PC-9 (cell line): ENCODE measurements around the gene KRIT1. TPM values are rescaled to one million over a fixed set of nuclear protein-coding genes. Genes with fewer than 3 reads are reported as not detected.

Experiments
- BruUV-seq: library from RNA; stranded (reverse); fragments of 400-500 nt; replicated peaks from 2 replicates; lab custom pipeline; 2021; lab: Mats Ljungman, UMichigan
- CTCF ChIA-PET: fragments of 300-600 bp; sonication (Branson Sonifier 250); formaldehyde crosslinking; loops from one replicate; lab custom pipeline; 2022; ENCODE audit warnings: antibody characterized with exemption; lab: Charles Lee
- POLR2A ChIA-PET: fragments of 300-600 bp; sonication (Branson Sonifier 250); formaldehyde crosslinking; loops from one replicate; lab custom pipeline; 2022; ENCODE audit warnings: antibody characterized with exemption; ENCODE audit not compliant: unreplicated experiment; lab: Charles Lee
- DNase-seq, 2 experiments: peaks; one replicate each; pipeline versions ENCODE4 v3.0.0 to v3.0.0-alpha.2; 2015 to 2022; ENCODE audit warnings: mixed read lengths in 1 of 2
- H2AFZ ChIP-seq: fragments of 200-600 bp; sonication (generic); 2 replicates; pipeline ENCODE4 v1.8.1; 2017; ENCODE audit warnings: antibody characterized with exemption
- H3F3A ChIP-seq: fragments of 200-600 bp; sonication (generic); 2 replicates; pipeline ENCODE4 v1.8.1; 2017; ENCODE audit warnings: antibody characterized with exemption, mild to moderate bottlenecking, low read depth; ENCODE audit not compliant: insufficient read depth
- H3K27ac ChIP-seq: fragments of 200-600 bp; sonication (generic); 2 replicates; pipeline ENCODE4 v1.6.1; 2016; ENCODE audit warnings: mixed run types
- H3K27me3 ChIP-seq: fragments of 200-600 bp; sonication (generic); 2 replicates; pipeline ENCODE4 v1.6.1; 2016; ENCODE audit warnings: low read depth, mixed run types; ENCODE audit not compliant: insufficient read depth
- H3K36me3 ChIP-seq: fragments of 200-600 bp; sonication (generic); 2 replicates; pipeline ENCODE4 v1.6.1; 2016; ENCODE audit warnings: low read depth, mixed run types
- H3K4me1 ChIP-seq: fragments of 200-600 bp; sonication (generic); replicated peaks from 2 replicates; pipeline ENCODE4 v1.6.1; 2016; ENCODE audit warnings: mixed run types; ENCODE audit not compliant: insufficient read depth
- H3K4me2 ChIP-seq: fragments of 200-600 bp; sonication (generic); 2 replicates; pipeline ENCODE4 v1.6.1; 2017; ENCODE audit warnings: mixed run types
- H3K4me3 ChIP-seq: fragments of 200-600 bp; sonication (generic); 2 replicates; pipeline ENCODE4 v1.6.1; 2016; ENCODE audit warnings: mixed run types
- H3K79me2 ChIP-seq: fragments of 200-600 bp; sonication (generic); 2 replicates; pipeline ENCODE4 v1.6.1; 2017; ENCODE audit warnings: low read depth, mixed run types
- H3K9me2 ChIP-seq: fragments of 200-600 bp; sonication (generic); 2 replicates; pipeline ENCODE4 v1.8.1; 2017; ENCODE audit warnings: mild to moderate bottlenecking; ENCODE audit not compliant: insufficient read depth
- H3K9me3 ChIP-seq: fragments of 200-600 bp; sonication (generic); 2 replicates; pipeline ENCODE4 v1.8.1; 2016; ENCODE audit warnings: low read depth; ENCODE audit not compliant: insufficient read depth
- H4K20me1 ChIP-seq: fragments of 200-600 bp; sonication (generic); 2 replicates; pipeline ENCODE4 v1.8.1; 2017; ENCODE audit not compliant: insufficient read depth
- EZH2 ChIP-seq: fragments of 200-600 bp; sonication (generic); IDR thresholded peaks from 2 replicates; pipeline ENCODE4 v1.8.0; 2017; ENCODE audit warnings: antibody characterized with exemption, low read depth
- intact Hi-C: fragments of 100-400 bp; cut with micrococcal nuclease; formaldehyde crosslinking; loops from one replicate; pipeline ENCODE4 v1.10.0; 2022; ENCODE audit not compliant: unreplicated experiment
- total RNA-seq: library from RNA; stranded (reverse); gene quantifications from 2 replicates; pipeline ENCODE4 v1.2.3, GENCODE V29; 2021
- TF ChIP-seq, protein P1 (sequence below): fragments of 200-600 bp; sonication (generic); conservative IDR thresholded peaks from 2 replicates; pipeline ENCODE4 v1.6.1; 2017; ENCODE audit warnings: mixed run types, antibody characterized with exemption, mild to moderate bottlenecking, moderate library complexity

Gene KRIT1
- total RNA-seq, 1 experiment from 2014 or later: 52.6 TPM

DNA sequence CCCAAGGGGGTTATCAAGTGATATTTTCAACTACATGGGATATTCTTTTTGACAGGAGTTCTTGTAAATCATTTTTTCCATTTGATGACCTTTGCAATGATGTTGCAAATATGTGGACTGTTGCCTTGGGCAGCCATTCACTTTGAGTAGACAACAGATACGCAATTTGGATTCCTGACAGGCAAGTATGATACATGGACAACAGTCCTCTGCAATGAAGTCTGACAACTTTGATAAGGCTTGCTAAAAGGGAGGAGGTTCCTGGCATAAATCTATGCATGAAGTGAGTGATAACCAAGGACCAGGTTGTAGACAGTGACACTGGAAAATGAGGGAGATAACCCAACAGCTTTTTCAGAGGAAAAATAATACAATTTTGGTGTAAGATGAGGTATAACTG is 84.4 kb downstream of the KRIT1 start:
- BruUV-seq: no TSS peak
- ChIA-PET POLR2A (interaction anchor here (0.6 kb wide), 1 partner anchor 485 kb away, joined by 3 read pairs; no protein-coding TSS in a partner anchor), CTCF (no interaction called here)
- H3K4me1 ChIP-seq: no peaks in the 10 kb centered on the region
- H3K36me3 ChIP-seq: no peaks in the 10 kb centered on the region
- DNase-seq: no peak
- no peak overlapping the region for H3K27ac ChIP-seq
- no peaks in the 10 kb centered on the region for H3K9me3 ChIP-seq
- no peak overlapping the region for H2AFZ ChIP-seq
- TF ChIP-seq, protein P1, sequence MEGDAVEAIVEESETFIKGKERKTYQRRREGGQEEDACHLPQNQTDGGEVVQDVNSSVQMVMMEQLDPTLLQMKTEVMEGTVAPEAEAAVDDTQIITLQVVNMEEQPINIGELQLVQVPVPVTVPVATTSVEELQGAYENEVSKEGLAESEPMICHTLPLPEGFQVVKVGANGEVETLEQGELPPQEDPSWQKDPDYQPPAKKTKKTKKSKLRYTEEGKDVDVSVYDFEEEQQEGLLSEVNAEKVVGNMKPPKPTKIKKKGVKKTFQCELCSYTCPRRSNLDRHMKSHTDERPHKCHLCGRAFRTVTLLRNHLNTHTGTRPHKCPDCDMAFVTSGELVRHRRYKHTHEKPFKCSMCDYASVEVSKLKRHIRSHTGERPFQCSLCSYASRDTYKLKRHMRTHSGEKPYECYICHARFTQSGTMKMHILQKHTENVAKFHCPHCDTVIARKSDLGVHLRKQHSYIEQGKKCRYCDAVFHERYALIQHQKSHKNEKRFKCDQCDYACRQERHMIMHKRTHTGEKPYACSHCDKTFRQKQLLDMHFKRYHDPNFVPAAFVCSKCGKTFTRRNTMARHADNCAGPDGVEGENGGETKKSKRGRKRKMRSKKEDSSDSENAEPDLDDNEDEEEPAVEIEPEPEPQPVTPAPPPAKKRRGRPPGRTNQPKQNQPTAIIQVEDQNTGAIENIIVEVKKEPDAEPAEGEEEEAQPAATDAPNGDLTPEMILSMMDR: no peak
- no peak for TF ChIP-seq EZH2
- no peak overlapping the region for H3K4me3 ChIP-seq
- no peaks in the 10 kb centered on the region for H3K9me2 ChIP-seq
- no peaks in the 10 kb centered on the region for H4K20me1 ChIP-seq
- no peaks in the 10 kb centered on the region for H3K27me3 ChIP-seq
- no peak overlapping the region for H3K4me2 ChIP-seq
- intact Hi-C loops: no loop called here
- H3F3A ChIP-seq: no peaks in the 10 kb centered on the region
- H3K79me2 ChIP-seq: no peaks in the 10 kb centered on the region

GRCh38 chr7:92158660-92159575 is 86.8 kb downstream of the KRIT1 start:
- Histone ChIP-seq H3K36me3 (no peaks in the 10 kb centered on the region), H4K20me1 (no peaks in the 10 kb centered on the region), H2AFZ (no peak overlapping the region), H3F3A (no peaks in the 10 kb centered on the region), H3K27ac (no peak overlapping the region), H3K27me3 (no peaks in the 10 kb centered on the region), H3K4me1 (no peaks in the 10 kb centered on the region), H3K9me3 (no peaks in the 10 kb centered on the region), H3K79me2 (no peaks in the 10 kb centered on the region), H3K4me3 (no peak overlapping the region), H3K4me2 (no peak overlapping the region), H3K9me2 (no peaks in the 10 kb centered on the region)
- intact Hi-C loops: no loop called here
- no peak for TF ChIP-seq EZH2
- TF ChIP-seq, protein P1: no peak
- no peak for DNase-seq
- ChIA-PET CTCF (interaction anchor here (0.6 kb wide), 1 partner anchor 15 kb away, joined by 12 read pairs; no protein-coding TSS in a partner anchor), POLR2A (no interaction called here)
- no TSS peak for BruUV-seq

DNA sequence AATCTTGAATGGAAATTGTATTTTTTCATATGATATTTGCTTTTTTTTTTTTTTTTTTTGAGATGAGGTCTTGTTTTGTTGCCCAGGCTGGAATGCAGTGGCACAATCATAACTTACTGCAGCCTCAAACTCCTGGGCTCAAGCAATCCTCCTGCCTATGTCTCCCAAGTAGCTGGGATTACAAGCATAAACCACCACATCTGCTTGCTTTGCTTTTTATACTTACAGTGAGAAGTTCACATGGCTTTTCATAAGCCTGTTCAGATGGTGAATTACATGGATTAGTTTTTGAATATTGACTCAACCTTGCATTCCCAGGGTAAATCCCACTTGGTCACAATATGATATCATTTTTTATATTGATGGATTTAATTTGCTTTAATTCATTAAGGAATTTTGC is 88.7 kb downstream of the KRIT1 start:
- TF ChIP-seq EZH2: no peak
- TF ChIP-seq, protein P1: no peak
- no peaks in the 10 kb centered on the region for H3K36me3 ChIP-seq
- no peaks in the 10 kb centered on the region for H3K9me2 ChIP-seq
- ChIA-PET POLR2A (no interaction called here), CTCF (no interaction called here)
- no peaks in the 10 kb centered on the region for H3K27me3 ChIP-seq
- H3K79me2 ChIP-seq: no peaks in the 10 kb centered on the region
- H3F3A ChIP-seq: no peaks in the 10 kb centered on the region
- DNase-seq: no peak
- H3K9me3 ChIP-seq: no peaks in the 10 kb centered on the region
- BruUV-seq: no TSS peak
- no peaks in the 10 kb centered on the region for H4K20me1 ChIP-seq
- no peak overlapping the region for H3K4me2 ChIP-seq
- no peak overlapping the region for H3K4me3 ChIP-seq
- H2AFZ ChIP-seq: no peak overlapping the region
- H3K27ac ChIP-seq: no peak overlapping the region
- intact Hi-C loops: no loop called here
- H3K4me1 ChIP-seq: no peaks in the 10 kb centered on the region
